HG03064 (cell line): ENCODE data around the gene PAX1.

Experiments used
- ATAC-seq: cut with Tn5 transposase; IDR thresholded peaks from one replicate; pipeline ENCODE4 v1.9.1; 2021; ENCODE audit warnings: low read depth; ENCODE audit not compliant: unreplicated experiment

PAX1 gene

DNA sequence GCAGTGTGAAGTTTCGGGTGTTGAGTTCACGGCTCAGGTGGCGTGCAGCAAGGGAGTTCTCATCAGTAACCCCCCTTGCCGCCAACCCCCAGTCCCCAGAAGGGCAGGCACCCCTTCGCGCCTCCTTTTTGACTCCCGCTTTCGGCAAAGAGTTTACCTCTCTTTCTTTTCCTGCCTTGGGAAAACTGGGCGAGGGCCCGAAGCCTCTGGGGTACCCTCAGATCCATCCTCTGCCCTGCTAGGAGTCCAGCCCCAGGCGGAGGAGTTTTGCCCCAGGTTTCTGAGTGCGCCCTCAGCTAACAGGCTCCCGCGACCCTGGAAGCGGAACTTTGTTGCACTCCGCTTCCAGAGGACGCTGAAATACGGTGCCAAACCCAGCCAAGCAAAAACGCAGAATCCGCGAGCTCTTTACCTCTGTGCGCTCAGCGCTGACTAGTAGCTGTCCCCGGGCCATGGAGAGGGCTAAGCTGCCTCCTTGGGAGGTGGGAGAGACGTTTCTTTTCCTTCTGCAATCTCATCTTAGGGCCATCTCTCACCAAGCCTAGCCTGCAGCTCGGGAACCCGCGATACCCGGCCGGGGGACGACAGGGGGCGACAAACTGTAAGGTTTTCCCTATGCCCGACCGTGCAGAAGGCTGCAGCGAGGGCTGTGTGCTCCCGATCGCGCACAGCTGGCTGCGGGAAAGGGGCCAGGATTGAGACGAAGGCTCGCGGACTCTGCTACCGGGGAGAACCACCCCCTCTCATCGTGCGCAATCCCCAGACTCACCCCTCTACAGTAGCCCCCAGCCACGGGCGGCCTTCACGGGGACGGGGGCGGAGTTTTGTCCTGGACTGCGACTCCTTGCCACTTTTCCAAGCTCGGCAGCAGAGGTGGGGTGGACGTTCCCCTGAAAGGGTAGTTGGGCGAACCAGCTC lies 2.7 kb upstream of the PAX1 start:
- no peak for ATAC-seq

DNA sequence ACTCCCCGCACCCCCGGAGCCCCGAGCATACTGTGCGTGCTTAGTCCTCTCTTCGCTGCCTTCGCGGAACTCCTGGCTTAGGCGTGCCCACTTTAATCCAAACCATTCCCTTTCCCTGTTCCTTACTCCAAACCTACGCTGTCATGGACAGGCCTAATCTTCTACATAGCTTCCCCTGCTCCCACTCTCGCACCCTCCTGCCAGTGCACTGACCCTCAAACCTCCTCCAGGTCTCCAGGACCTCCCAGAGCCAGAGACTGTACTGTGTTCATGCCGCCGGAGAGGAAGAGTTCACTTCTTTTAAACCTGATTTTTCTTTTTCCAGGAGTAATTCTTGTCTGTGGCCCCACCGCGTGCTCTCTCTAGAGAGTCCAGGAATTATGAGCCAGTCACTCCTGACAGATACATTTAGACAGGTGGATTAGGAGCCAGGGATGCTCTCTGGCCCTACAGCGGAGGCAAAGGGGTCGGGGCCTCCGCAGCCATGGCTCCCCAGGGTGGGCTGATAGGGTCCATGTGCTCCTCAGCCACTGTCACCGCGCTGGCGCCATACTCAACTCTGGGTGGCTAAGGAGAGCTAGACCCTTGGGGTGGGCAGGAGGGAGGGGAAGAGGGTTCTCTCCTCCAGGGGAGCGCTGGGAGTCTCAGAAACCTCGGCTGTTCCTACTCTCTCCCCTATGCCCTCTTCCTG lies 1.6 kb upstream of the PAX1 start:
- no peak for ATAC-seq

DNA sequence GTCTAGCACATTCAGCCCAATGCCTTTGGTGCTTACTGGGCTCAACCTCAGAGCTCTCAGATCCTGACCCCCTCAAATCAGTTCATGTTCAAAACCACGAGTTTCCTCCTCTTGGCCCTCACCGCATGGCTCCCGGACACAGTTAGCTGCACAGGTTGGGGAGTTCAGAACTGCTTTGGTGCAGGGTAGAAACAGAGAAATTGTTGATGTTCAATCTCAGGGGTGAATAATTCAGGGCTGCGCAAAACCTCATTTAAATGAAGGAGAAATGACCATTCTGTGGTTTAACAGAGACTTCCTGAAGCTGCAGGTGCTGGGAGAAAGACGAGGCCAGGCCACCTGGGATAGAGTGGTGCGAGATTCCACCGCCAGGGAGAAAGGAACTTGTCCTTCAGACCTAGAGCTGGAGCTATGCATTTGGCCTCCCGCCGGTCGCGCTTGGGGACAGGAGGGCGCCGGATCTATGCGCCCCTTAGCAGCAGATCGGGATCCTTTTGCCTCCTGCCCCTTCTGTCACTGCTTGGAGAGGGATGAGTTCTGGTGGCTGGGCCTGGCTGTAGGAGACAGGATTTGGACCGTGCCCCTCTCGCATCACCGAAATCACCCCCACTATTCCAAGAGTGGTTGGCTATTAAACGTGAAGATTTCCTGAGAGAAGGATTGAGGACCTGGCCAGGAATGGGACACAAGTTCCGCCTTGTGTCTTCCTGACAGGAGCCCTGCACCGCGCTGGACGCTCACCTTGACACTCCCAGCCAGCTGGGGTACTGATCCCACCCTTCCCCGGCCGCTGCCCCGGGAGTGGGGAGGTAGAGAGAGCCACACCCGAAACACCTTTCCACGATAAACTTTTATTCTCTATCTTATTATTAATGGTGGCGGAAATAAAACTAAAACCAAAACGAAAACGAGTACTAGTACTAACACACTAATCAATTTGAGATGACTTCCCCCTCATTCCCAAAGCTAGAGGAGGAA lies 767 bp upstream of the PAX1 start:
- ATAC-seq = no peak

DNA sequence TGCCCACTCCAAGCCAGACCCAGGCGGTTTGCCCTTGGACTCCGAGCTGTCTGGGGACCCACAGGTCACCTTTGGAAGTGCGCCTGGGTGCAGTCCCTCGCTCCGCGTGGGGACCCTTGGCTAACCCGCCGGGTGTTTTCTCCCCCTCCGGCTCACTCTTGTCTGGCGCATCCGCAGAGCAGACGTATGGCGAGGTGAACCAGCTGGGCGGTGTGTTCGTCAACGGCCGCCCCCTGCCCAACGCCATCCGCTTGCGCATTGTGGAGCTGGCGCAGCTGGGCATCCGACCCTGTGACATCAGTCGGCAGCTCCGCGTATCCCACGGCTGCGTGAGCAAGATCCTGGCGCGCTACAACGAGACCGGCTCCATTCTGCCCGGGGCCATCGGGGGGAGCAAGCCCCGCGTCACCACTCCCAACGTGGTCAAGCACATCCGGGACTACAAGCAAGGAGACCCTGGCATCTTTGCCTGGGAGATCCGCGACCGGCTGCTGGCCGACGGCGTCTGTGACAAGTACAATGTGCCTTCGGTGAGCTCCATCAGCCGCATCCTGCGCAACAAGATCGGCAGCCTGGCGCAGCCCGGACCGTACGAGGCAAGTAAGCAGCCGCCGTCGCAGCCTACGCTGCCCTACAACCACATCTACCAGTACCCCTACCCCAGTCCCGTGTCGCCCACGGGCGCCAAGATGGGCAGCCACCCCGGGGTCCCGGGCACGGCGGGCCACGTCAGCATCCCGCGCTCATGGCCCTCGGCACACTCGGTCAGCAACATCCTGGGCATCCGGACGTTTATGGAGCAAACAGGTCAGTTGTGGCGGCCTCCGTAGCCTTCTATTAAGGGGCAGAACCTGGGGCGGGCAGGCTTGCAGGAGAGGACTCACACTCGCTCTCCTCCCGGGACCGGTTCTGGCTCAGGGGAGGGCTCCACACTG lies 1.1 kb downstream of the PAX1 start:
- no peak for ATAC-seq

DNA sequence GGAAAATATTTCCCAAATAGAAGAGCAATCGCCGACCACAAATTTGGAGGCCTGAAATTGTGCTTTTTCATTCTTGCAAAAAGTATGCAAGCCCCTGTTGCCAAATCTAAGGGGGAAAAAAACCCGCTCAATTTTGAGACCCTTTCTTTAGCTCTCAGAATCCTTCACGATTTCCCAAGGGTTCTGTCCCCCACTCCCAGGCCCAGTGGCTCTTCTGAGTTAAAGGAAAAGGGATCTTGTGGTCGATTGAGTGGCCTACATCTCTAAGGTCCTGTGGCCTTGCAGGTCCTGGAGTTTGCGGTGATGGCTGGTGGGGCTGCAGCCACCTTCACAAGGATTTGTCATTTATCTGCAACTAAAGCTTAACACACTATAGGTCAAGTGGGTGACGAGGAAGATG lies 1.8 kb downstream of the PAX1 start:
- ATAC-seq = no peak

DNA sequence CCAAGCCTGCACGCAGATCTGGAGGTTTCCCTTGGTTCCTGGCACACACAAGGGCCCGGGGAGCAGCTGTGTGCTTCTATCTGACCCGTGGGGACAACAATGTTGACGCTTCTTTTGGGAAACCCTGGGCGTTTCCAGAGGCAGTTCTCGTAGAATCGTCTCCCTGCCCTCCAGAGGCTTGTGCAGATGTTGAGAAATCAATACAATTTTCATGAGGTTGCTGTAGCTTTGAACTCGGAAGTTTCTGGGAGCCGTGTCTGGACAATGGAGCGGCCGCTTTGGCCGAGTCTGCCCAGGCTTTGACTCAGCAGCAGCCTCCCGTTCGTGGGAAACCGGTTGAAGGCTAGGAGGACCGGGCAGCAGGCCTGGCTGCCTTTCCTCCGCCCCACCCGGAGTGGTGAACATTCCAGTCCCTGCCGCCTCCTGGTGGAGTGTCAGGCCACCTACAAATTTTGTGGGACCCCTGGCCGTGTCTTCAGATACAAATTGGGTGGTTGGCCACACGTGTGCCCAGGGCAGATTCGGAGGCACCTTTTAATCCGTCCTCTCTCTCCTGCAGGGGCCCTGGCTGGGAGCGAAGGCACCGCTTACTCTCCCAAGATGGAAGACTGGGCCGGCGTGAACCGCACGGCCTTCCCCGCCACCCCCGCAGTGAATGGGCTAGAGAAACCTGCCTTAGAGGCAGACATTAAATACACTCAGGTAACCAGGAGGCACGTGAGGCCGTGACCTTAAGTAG lies 2.7 kb downstream of the PAX1 start:
- ATAC-seq = no peak

DNA sequence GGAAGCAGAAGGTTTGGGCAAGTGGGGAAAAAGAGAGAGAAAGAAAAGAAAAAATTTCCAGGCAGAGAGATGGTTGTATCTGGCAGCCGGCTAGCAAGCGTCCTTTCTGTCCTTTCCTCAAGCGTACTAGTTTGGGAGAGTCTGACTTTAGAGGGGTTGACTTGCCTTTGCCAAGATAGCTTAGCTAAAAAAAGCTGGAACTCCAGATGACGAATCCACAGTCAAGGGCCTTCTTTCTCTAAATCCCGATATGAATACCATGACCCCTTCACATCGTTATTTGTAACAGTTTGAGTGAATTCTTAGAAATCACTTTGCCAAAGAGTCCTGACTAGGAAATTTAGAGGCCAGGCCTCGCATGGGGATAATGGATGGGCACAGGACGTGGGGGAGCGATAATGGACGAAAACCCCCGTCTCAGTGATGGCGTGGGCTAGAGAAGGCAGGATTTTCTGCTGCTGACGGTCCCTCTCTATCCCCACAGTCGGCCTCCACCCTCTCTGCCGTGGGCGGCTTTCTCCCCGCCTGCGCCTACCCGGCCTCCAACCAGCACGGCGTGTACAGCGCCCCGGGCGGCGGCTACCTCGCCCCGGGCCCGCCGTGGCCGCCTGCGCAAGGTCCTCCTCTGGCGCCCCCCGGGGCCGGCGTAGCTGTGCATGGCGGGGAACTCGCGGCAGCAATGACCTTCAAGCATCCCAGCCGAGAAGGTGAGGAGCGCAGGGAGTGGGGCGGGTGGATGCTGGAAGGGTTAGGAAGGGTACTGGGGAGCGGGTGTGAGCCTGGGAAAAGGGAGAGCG lies 3.5 kb downstream of the PAX1 start:
- ATAC-seq = no peak

DNA sequence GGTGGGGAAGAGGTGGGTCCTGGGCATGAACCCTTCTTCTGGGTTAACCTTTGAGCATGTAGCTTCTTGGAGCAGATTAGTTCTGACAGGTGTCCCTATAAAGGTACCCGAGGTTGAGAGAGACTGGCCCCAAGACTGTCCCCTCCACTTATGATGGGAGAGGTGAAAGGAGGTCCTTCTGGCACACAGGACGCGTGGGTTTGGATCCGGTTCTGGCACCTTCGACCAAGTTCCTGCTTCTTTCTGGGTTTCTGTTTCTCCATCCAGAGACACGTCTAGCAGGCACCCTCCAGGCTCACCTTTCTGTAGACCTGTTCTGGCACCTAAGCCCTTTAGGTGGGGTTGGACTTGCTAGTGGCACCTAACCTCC lies 4.1 kb downstream of the PAX1 start:
- ATAC-seq = no peak

DNA sequence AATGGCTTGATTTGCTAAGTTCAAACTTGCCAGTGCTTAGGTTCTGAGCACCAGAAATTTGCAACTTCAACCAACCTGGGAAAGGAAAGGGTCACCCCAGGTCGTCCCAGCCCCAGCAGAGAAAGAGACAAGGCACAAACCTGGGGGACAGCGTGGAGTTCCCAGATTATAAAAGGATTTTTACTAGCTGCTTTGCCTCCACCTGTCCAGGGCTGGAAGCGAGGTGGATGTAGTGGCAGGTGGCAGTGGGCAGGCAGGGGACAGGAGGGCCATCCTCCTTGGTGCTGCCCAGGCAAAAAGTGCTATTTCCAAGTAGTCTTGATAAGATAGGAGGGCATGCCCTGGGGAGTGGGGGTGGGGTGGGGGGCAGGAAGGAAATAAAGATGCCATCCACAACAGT lies 4.9 kb downstream of the PAX1 start:
- ATAC-seq = no peak

DNA sequence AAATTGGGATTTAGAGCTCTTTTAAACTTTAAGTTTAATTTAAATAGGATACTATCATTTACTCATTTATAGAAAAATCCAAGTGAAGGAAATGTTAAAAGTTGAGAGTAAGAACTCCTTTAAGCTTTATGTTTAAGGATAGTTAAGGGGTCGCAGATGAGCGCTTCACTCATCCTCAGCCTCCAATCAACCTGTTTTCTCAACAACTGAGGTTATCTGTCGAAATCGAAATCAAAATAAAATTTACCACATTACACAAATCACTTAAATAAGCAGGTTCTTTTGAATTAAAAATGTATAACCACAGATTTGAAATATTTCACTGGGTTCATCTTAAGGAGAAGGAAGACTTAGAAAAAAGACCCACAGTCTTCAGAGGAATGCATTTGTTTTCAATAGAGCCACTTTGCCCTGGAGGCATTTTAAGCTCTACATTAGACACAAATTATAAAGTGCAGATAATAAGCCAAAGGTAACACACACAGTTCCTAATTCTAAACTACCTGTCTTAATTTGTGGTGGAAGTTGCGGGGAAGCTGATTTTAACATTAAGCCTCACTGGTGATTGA lies 5.5 kb downstream of the PAX1 start:
- ATAC-seq = no peak

DNA sequence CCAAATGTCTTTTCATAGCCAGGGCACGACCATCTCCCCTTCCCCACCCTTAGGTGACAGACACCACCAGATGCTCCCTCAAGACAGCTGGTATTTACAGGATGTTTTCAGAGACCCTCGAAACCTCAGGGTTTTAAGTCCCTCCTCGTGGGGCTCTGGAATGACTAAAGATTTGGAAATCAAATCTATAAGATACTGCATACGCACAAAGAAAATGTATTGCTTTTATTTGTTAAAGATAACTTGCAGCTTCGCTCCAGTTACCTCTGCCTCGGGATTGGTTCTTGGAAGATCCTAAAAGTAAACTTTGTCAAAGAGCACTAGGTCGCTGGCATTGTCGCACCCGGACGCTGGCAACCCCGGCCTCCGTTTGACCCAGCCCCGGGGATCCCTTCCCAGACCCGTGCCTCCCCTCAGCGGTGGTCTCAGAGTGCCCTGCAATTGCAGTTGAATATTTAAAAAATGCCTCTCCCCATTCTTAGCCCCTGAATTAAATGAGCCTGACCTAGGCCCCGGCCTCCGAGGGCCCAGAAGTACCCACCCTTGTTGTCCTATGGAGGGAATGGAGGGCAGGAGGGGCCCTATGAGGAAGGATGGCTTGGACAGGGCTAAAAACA lies 7.1 kb downstream of the PAX1 start:
- ATAC-seq = no peak

DNA sequence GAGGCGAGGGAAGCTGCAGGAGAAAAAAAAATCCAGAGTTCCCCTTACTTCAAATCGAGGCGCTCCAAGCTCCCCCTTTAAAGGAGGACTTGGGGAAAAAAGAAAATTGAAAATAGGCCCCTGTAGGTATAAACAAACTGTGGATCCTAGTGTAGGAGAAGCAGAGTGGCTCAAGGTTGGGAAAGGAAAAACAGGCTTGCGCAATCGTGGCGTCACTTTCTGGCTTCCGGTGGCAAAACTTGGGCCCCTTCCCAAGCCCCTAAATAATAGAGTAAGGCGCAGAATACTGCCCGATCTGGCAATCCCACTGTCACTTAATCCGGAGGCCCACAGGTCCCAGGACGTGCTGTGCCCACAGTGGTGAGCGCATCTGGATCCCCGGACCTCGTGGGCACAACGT lies 8.0 kb downstream of the PAX1 start:
- no peak for ATAC-seq

DNA sequence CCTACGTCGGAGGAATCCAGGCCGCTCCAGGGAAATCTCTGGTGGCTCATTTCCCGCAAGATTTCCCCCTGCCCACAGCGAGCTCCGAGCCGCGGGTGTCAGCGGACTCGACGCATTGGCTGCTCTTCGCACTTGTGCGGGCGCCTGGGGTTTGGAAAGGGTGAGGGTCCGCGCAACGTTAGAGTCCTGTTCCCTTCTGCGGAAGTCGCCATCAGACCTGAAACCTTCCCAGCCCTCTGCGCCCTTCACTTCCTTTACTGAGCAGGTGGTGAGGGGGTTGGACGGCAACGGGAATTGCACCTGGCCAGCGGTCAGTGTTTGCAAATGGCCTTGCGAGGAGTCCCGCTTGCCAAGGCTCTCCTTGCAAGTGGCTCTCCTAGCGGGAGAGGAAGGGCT lies 8.4 kb downstream of the PAX1 start:
- ATAC-seq = no peak

DNA sequence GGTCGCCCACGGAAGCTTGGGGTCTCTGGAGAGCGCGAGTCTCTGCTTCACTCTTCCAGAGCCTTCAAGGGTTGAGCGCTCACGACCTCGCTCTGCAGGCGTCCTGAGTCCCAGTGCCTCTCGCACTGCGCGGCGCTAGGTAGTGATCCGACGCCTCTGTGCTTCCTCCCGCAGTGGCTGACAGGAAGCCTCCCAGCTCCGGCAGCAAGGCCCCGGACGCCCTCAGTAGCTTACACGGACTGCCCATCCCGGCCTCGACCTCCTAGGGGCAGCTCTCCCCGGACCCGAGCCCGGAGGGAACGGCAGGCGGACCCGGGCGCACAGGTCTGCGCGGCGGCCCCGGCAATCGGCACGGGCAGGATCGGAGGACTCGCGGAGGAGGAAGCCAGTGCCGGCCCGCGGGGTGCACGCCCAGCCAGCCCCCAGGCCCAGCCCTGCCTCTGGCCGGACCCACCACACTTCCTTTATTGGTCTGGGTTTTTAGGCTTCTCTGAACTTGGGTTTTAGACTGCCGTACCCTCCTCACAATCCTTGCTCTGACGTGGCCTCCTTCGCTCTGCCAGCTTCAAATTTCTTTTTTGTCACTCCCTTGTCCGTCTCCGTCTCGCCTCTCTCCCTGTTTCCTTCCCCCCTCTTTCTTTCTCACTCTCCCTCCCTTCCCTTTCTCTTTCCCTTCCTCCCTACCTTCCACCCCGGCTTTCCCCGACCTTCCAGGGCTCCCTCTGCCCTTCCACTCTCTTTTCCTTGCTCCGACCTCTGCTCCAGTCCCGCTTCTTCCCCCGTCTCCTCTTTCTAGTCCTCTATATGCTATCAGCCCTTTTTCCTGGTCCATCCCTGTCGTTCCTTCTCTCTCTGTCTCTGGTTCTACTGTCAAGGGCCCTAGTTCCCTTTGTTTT lies 9.1 kb downstream of the PAX1 start:
- no peak for ATAC-seq

DNA sequence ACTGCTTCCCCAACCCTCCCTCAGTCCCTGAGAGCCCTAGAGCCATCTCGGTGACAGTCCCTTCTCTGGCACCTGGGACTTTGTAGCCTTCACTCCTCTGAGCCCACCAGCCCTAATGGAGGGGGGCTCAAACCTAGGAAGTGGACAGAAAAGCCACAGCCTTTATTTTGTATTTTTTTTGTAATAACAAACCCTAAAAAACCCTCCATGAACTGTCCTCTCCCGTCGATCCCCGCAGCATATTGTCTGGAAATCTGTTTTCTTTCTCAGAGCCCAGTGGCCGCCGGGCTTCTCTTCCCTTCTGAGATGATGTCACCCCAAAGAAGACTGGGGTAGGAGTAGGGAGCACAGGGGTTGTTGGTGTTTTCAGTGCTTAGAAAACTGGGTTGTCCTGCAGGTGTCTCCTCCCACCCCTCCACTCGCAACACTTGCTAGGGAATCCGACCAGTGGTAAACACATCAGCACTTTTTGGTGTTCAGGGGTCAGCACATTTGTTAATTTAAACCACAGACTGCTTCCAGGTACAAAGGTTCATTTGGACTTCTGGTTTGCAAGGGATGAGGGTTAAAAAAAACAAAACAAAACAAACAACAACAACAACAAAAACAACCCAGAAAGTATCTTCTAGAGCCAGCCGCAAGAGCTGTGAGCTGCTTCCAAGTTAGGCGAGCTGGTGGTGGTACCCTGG lies 9.9 kb downstream of the PAX1 start:
- ATAC-seq = no peak

DNA sequence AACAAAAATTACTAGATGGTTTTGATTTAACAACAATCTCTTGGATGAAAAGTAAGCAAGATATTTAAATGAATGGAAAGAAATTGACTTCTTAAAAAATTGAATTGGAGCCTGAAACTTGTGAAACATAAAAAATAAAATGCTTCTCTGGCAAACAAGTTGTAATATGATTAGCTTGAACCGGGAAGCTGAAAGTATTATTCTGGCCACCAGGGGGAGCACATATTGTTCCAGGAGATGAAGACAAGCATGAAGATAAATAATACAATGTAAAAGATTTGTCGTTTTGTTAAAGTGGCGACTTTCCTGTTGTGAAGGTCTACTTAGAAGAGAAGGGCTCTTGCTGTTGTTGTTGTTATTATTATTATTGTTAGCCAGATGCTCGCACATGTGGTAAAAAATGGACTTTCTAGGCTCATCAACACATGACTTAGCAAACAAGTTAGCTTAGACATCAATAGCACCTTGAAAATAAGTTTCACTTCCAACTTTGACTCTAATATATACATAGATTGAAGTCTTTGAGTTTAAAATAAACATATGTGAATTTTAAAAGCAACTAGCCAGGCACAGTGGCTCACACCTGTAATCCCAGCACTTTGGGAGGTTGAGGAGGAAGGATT lies 14.2 kb downstream of the PAX1 start:
- ATAC-seq = no peak
